ENCODE results near the gene C8G.

Gene C8G

GRCh38 chr9:136920734-136921231, 24.3 kb upstream of the C8G start:
- no peak for DNase-seq (ENCODE audit: low read depth in 2 of 2)

GRCh38 chr9:136921307-136921706, 23.7 kb upstream of the C8G start:
- no peak for DNase-seq (ENCODE audit: low read depth in 2 of 2)

GRCh38 chr9:136921718-136922117, 23.3 kb upstream of the C8G start:
- no peak for DNase-seq (ENCODE audit: low read depth in 2 of 2)

GRCh38 chr9:136922540-136922939, 22.5 kb upstream of the C8G start:
- no peak for DNase-seq (ENCODE audit: low read depth in 2 of 2)

- DNase-seq (ENCODE audit: low read depth in 2 of 2): no peak
Observed at GRCh38 chr9:136923881-136924280, 21.2 kb upstream of the C8G start.

GRCh38 chr9:136925414-136926153, 19.5 kb upstream of the C8G start:
- DNase-seq (ENCODE audit: low read depth in 2 of 2): no peak

- DNase-seq (ENCODE audit: low read depth in 2 of 2): no peak
Observed at GRCh38 chr9:136926154-136926704, 18.8 kb upstream of the C8G start.

GRCh38 chr9:136926749-136927148, 18.3 kb upstream of the C8G start:
- DNase-seq (ENCODE audit: low read depth in 2 of 2): no peak

- no peak for DNase-seq (ENCODE audit: low read depth in 2 of 2)
Observed at GRCh38 chr9:136927343-136928271, 17.4 kb upstream of the C8G start.

GRCh38 chr9:136928591-136928990, 16.5 kb upstream of the C8G start:
- no peak for DNase-seq (ENCODE audit: low read depth in 2 of 2)

GRCh38 chr9:136930014-136930413, 15.0 kb upstream of the C8G start:
- DNase-seq (ENCODE audit: low read depth in 2 of 2): no peak

GRCh38 chr9:136931611-136932130, 13.4 kb upstream of the C8G start:
- DNase-seq (ENCODE audit: low read depth in 2 of 2): no peak

- DNase-seq (ENCODE audit: low read depth in 2 of 2): no peak
Observed at GRCh38 chr9:136934277-136934676, 10.8 kb upstream of the C8G start.

- DNase-seq (ENCODE audit: low read depth in 2 of 2): no peak
Observed at GRCh38 chr9:136935651-136936050, 9.4 kb upstream of the C8G start.

- no peak for DNase-seq (ENCODE audit: low read depth in 2 of 2)
Observed at GRCh38 chr9:136936645-136937170, 8.3 kb upstream of the C8G start.

GRCh38 chr9:136937186-136938001, 7.6 kb upstream of the C8G start:
- DNase-seq (ENCODE audit: low read depth in 2 of 2): no peak

GRCh38 chr9:136939431-136939995, 5.5 kb upstream of the C8G start:
- DNase-seq (ENCODE audit: low read depth in 2 of 2): no peak

GRCh38 chr9:136939996-136940525, 5.0 kb upstream of the C8G start:
- no peak for DNase-seq (ENCODE audit: low read depth in 2 of 2)

GRCh38 chr9:136940526-136941230, 4.4 kb upstream of the C8G start:
- DNase-seq (ENCODE audit: low read depth in 2 of 2): no peak
